Prostate gland (tissue), 2 donors: ENCODE data around the gene ABCF2. TPM values are rescaled to one million over a fixed set of nuclear protein-coding genes. Genes with fewer than 3 reads are reported as not detected.

Experiments
- DNase-seq: peaks from one replicate; pipeline ENCODE4 v3.0.0-alpha.2; 2019; ENCODE audit warnings: low spot score
- H3K27ac ChIP-seq, 2 donors: fragments of 200-600 bp; sonication (generic); 2 replicates each; pipeline ENCODE4 v1.5.1; 2017 to 2019
- H3K27me3 ChIP-seq: fragments of 200-600 bp; sonication (generic); replicated peaks from 2 replicates; pipeline ENCODE4 v1.5.1; 2019; ENCODE audit not compliant: insufficient read depth
- H3K36me3 ChIP-seq, 2 donors: fragments of 200-600 bp; sonication (generic); 1 replicate in 1 of 2; 2 replicates in 1 of 2; pipeline versions ENCODE4 v1.5.1 to v1.8.1; 2017 to 2019
- H3K4me1 ChIP-seq: fragments of 200-600 bp; sonication (generic); replicated peaks from 2 replicates; pipeline ENCODE4 v1.5.1; 2019
- H3K4me3 ChIP-seq, 2 donors: fragments of 200-600 bp; sonication (generic); 2 replicates each; pipeline ENCODE4 v1.5.1; 2017 to 2019
- H3K9me3 ChIP-seq: fragments of 200-600 bp; sonication (generic); 2 replicates; pipeline ENCODE4 v1.5.1; 2017
- POLR2A ChIP-seq: fragments of 450-650 bp; IDR thresholded peaks from one replicate; pipeline ENCODE4 v1.6.1; 2016; ENCODE audit warnings: antibody characterized with exemption, mild to moderate bottlenecking
- POLR2AphosphoS5 ChIP-seq: sonication (generic); formaldehyde crosslinking; IDR thresholded peaks from one replicate; pipeline ENCODE4 v1.6.1; 2017; ENCODE audit warnings: antibody characterized with exemption
- WGBS: methylation state at CpG from one replicate; pipeline ENCODE4 v1.1.5; 2018; 5-methylcytosine and 5-hydroxymethylcytosine counted together
- intact Hi-C: fragments of 100-400 bp; cut with DNase I; formaldehyde crosslinking; loops from one replicate; pipeline ENCODE4 v1.14.2; 2022
- total RNA-seq, 2 donors: library from RNA; depleted of rRNA; stranded (reverse); fragments of >200 nt; gene quantifications; one replicate each; pipeline ENCODE4 v1.1.0, GENCODE V29; 2016
- TF ChIP-seq, protein P1 (sequence below), 4 experiments: fragments of 200-600 bp in 2 of 4; fragments of 450-650 bp in 2 of 4; sonication (generic) in 2 of 4; IDR thresholded peaks; 1 replicate in 3 of 4; 2 replicates in 1 of 4; pipeline ENCODE4 v1.5.1; 2016 to 2019; ENCODE audit warnings: antibody characterized with exemption in 4 of 4, mild to moderate bottlenecking in 2 of 4, moderate library complexity in 2 of 4

Gene ABCF2
- total RNA-seq: 10 to 100 TPM; 23.3 to 33.3 TPM

DNA sequence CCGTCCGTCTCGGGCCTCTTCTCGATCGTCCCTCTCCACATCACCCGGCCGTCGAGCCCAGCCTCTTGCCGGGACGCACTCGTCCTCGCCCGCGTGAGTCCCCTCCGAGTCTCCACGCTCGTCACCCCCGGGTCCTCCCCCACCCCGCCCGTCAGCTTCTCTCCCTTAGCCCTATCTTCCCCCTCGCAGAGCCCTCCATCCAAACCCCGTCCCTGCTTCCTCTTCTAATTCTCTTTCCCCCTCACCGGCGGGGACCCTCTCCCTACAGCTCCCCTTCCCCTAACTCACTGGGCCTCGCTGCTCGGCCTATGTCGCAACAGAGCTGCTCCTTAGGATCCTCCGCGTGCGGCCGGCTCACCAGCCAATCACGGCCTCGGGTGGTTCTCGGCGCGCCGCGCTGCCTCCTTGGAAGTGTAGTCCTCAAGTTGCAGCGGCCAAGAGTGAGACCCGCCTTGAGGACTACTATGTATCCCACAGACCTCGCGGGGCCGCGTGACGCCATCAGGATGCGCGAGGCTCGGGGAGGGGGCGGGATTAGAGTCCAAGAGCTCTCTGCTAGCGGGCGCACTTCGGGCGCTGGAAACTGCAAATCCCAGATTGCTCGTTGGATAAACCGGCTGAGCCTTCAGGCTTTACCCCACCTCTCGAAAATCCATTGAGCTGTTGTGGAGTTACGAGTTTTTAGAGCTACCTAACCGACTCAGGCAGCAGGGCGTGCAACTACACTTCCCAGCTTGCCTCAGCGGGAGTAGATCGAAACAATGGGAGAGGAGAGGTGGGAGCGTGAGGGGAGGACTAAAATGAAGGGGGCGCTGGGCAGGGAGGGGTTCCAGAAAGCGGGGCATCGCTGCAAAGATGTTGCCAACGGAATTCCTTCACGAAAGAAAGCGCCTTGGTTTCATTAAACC, at the start of gene ABCF2:
Gene ABCF2 (minus strand): TSS at position 331 of the 908 bp plus-strand sequence. CDS start 747 bp downstream, outside the sequence.
- Histone ChIP-seq H3K36me3 (peaks cover 7 to 11% of the 10 kb centered on the region in 2 donors), H3K9me3 (no peaks in the 10 kb centered on the region), H3K27ac (peak within 1 kb of the TSS; percentile 63), H3K4me3 (peak within 1 kb of the TSS; percentile 55 to 72), H3K27me3 (no peaks in the 10 kb centered on the region), H3K4me1 (peaks cover 6% of the 10 kb centered on the region)
- DNase-seq: peak; percentile 99
- TF ChIP-seq, protein P1, sequence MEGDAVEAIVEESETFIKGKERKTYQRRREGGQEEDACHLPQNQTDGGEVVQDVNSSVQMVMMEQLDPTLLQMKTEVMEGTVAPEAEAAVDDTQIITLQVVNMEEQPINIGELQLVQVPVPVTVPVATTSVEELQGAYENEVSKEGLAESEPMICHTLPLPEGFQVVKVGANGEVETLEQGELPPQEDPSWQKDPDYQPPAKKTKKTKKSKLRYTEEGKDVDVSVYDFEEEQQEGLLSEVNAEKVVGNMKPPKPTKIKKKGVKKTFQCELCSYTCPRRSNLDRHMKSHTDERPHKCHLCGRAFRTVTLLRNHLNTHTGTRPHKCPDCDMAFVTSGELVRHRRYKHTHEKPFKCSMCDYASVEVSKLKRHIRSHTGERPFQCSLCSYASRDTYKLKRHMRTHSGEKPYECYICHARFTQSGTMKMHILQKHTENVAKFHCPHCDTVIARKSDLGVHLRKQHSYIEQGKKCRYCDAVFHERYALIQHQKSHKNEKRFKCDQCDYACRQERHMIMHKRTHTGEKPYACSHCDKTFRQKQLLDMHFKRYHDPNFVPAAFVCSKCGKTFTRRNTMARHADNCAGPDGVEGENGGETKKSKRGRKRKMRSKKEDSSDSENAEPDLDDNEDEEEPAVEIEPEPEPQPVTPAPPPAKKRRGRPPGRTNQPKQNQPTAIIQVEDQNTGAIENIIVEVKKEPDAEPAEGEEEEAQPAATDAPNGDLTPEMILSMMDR (IDR thresholded peaks at IDR 0.05): peak in 1 of 4 experiments; percentile 30
- TF ChIP-seq POLR2AphosphoS5 (peak; percentile 99), POLR2A (no peak)
- intact Hi-C loops: no loop called here
- WGBS: under 1% methylated on average over 66 of the region's 68 CpGs

DNA sequence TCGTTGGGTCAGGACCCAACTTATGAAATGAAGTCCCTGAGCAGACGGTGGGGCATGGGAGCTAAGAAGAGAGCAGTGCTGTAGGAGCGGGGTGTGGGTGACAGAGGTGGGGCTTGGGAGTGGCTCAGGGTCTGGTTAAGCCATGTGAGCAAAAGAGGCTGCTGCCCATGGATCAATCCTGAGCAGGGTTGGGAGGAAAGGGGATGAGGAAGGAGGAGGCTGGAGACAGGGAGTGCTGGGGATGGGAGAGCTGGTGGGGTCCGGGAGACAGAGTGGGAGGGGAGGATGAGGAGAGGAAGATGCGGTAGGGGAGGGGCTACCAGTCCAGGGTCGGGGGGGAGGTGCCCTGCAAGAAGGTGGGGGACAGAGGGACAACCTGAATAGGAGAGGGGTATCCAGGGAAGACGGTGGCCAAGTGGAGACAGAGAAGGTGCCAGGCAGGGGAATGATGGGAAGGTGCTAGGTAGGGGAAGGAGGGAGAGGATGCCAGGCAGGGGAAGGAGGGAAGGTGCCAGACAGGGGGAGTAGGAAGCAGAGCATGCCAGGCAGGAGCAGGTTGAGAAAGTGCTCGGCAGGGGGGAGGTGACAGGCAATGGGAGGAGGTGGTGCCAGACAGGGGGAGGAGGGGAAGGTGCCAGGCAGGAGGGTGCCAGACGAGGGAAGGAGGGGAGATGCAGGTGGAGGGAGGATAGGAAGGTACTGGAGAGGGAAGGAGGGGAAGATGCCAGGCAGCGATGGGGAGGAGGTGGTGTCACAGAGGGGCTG, 49.0 kb upstream of the ABCF2 start:
- no peaks in the 10 kb centered on the region for H3K36me3 ChIP-seq
- H3K9me3 ChIP-seq: no peaks in the 10 kb centered on the region
- H3K4me3 ChIP-seq: peak overlapping the region in 1 of 2 donors; percentile 29
- 15% methylated on average over 10 of the region's 10 CpGs for WGBS
- no peaks in the 10 kb centered on the region for H3K27me3 ChIP-seq
- peak overlapping the region in 1 of 2 donors; percentile 52 for H3K27ac ChIP-seq
- no peaks in the 10 kb centered on the region for H3K4me1 ChIP-seq
- intact Hi-C loops: no loop called here
- peak; percentile 86 for DNase-seq
- TF ChIP-seq POLR2A (no peak), POLR2AphosphoS5 (peak; percentile 7)
- TF ChIP-seq, protein P1 (IDR thresholded peaks at IDR 0.05): no peak

DNA sequence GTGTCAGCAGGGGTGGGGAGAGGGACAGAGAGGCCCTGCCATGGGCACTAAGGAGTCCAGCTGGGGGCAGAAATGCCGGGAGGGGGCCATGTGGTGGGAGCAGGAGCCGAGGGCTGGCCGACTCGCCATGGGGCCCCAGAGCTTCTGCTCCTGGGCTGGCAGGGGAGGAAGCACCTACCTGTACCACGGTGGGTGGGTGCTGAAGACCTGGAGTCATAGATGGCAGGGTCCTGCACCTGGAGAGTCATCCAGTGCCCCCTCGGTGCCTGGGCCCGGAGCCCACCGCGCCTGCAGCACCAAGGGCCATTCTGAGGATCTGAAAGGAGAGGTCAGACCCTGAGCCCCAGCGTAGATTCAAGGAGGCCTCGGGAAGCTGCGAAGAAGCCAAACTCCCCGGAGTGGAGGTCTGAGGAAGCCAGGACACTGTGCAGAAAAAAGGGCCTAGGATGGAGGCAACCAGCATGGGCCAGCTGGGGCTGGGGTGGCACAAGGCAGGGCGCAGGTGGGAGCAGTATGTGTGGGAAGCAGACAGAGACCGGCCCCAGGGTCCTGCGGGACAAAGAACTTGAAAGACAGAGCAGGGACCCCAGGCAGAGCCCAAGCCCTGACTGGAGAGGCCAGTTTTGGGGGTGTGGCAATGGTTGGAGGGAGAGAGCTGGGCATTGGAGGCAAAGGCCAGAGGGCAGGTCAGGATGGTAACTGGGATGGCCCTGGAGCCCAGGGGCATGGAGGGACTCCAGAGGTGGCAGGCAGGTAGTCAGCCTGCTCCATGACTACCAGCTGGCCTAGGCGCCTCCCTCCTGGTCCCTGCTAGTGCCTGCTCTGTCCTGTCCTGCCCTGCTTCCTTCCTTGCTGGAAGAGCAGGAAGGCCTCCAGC, 48.2 kb upstream of the ABCF2 start:
- Histone ChIP-seq H3K9me3 (no peaks in the 10 kb centered on the region), H3K27ac (peak overlapping the region in 1 of 2 donors; percentile 52), H3K4me1 (no peaks in the 10 kb centered on the region), H3K36me3 (no peaks in the 10 kb centered on the region), H3K27me3 (no peaks in the 10 kb centered on the region), H3K4me3 (no peak overlapping the region)
- DNase-seq: no peak
- 78% methylated on average over 17 of the region's 17 CpGs for WGBS
- intact Hi-C loops: no loop called here
- TF ChIP-seq POLR2AphosphoS5: no peak

DNA sequence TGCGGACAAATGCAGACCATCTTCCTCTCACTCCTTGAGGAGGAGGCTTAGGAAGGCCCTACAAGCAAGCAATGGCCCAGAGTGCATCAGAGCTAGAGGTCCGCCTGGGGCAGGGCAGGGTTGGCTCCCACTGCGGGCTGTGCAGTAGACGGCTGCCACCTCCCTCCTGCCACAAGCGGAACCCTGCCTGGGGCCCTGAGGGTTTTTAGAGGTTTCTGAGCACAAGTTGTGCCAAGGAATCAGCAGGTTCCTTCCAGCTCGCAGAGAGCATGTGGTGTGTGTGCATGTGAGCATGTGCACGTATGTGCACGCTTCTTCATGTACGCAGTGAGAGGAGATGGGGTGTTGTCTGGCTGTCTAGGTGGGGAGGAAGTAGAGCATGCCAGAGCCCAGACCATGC, 47.4 kb upstream of the ABCF2 start:
- H3K4me1 ChIP-seq: no peaks in the 10 kb centered on the region
- intact Hi-C loops: no loop called here
- no peak overlapping the region for H3K4me3 ChIP-seq
- no peaks in the 10 kb centered on the region for H3K9me3 ChIP-seq
- 54% methylated on average over 9 of the region's 9 CpGs for WGBS
- no peaks in the 10 kb centered on the region for H3K27me3 ChIP-seq
- peak overlapping the region in 1 of 2 donors; percentile 52 for H3K27ac ChIP-seq
- peak; percentile 38 for DNase-seq
- no peak for TF ChIP-seq POLR2A
- no peak for TF ChIP-seq POLR2AphosphoS5
- TF ChIP-seq, protein P1 (IDR thresholded peaks at IDR 0.05): no peak
- H3K36me3 ChIP-seq: no peaks in the 10 kb centered on the region
